Measurements from ENCODE around the gene NLK.

DNA sequence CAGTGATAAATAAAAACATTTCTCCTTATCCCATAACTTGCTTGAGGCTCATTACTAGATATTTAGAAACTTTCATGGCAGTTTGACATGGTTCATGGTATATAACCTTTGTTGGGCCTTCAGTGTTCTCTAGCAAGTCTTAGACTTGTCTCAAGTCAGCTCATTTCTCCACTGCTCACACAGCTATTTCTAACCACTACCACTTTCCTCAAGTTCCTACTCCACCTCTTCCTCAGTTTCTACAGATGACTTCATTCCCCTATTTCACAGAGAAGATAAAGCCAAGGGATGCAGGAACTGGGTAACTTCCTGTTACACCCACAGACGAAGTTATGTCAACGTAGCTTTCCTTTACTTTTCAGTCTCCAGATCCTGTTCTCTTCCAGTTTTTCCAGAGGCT is 23.2 kb downstream of the NLK start:
- TF ChIP-seq, protein P1, sequence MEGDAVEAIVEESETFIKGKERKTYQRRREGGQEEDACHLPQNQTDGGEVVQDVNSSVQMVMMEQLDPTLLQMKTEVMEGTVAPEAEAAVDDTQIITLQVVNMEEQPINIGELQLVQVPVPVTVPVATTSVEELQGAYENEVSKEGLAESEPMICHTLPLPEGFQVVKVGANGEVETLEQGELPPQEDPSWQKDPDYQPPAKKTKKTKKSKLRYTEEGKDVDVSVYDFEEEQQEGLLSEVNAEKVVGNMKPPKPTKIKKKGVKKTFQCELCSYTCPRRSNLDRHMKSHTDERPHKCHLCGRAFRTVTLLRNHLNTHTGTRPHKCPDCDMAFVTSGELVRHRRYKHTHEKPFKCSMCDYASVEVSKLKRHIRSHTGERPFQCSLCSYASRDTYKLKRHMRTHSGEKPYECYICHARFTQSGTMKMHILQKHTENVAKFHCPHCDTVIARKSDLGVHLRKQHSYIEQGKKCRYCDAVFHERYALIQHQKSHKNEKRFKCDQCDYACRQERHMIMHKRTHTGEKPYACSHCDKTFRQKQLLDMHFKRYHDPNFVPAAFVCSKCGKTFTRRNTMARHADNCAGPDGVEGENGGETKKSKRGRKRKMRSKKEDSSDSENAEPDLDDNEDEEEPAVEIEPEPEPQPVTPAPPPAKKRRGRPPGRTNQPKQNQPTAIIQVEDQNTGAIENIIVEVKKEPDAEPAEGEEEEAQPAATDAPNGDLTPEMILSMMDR (IDR thresholded peaks at IDR 0.05; ENCODE audit: borderline replicate concordance, extremely low read depth, low read length, poor library complexity, severe bottlenecking): no peak
- TF ChIP-seq EZH2 (IDR thresholded peaks at IDR 0.05; ENCODE audit: borderline replicate concordance, low read depth, low read length, severe bottlenecking): no peak
